ENCODE measurements around the gene MSN.

Gene MSN

GRCh38 chrX:65772842-65773241 lies 105.4 kb downstream of the MSN start:
- no peaks in the 10 kb centered on the region for H3K9me3 ChIP-seq (ENCODE audit: control insufficient read depth, low read length)
- no peak for DNase-seq
- H3K4me3 ChIP-seq (ENCODE audit: insufficient read depth, low read depth, low read length, poor library complexity, severe bottlenecking): no peak overlapping the region
- no peaks in the 10 kb centered on the region for H3K27me3 ChIP-seq (replicated peaks; ENCODE audit: control insufficient read depth, insufficient read depth, low read length, poor library complexity, severe bottlenecking)
- H3K4me1 ChIP-seq (ENCODE audit: control insufficient read depth, insufficient read depth, low read length, poor library complexity, severe bottlenecking): no peaks in the 10 kb centered on the region
- no peaks in the 10 kb centered on the region for H3K36me3 ChIP-seq (ENCODE audit: control insufficient read depth, insufficient read depth, low read length)
- no peak overlapping the region for H3K27ac ChIP-seq (ENCODE audit: insufficient read depth, low read length, poor library complexity, severe bottlenecking)

GRCh38 chrX:65781845-65782244 lies 114.4 kb downstream of the MSN start:
- Histone ChIP-seq H3K36me3 (ENCODE audit: control insufficient read depth, insufficient read depth, low read length) (no peaks in the 10 kb centered on the region), H3K4me3 (ENCODE audit: insufficient read depth, low read depth, low read length, poor library complexity, severe bottlenecking) (no peak overlapping the region), H3K27ac (ENCODE audit: insufficient read depth, low read length, poor library complexity, severe bottlenecking) (no peak overlapping the region), H3K4me1 (ENCODE audit: control insufficient read depth, insufficient read depth, low read length, poor library complexity, severe bottlenecking) (no peaks in the 10 kb centered on the region), H3K27me3 (replicated peaks; ENCODE audit: control insufficient read depth, insufficient read depth, low read length, poor library complexity, severe bottlenecking) (no peaks in the 10 kb centered on the region), H3K9me3 (ENCODE audit: control insufficient read depth, low read length) (no peaks in the 10 kb centered on the region)
- no peak for DNase-seq

GRCh38 chrX:65783746-65784145 lies 116.3 kb downstream of the MSN start:
- Histone ChIP-seq H3K27me3 (replicated peaks; ENCODE audit: control insufficient read depth, insufficient read depth, low read length, poor library complexity, severe bottlenecking) (no peaks in the 10 kb centered on the region), H3K36me3 (ENCODE audit: control insufficient read depth, insufficient read depth, low read length) (no peaks in the 10 kb centered on the region), H3K27ac (ENCODE audit: insufficient read depth, low read length, poor library complexity, severe bottlenecking) (no peak overlapping the region), H3K9me3 (ENCODE audit: control insufficient read depth, low read length) (no peaks in the 10 kb centered on the region), H3K4me3 (ENCODE audit: insufficient read depth, low read depth, low read length, poor library complexity, severe bottlenecking) (no peak overlapping the region), H3K4me1 (ENCODE audit: control insufficient read depth, insufficient read depth, low read length, poor library complexity, severe bottlenecking) (no peaks in the 10 kb centered on the region)
- no peak for DNase-seq

All from effector memory CD4-positive, alpha-beta T cell (primary cell).